Ascending aorta (tissue), 2 donors: ENCODE data around the gene OXER1. TPM values are rescaled to one million over a fixed set of nuclear protein-coding genes. Genes with fewer than 3 reads are reported as not detected.
A peak's percentile ranks its signal among the peaks of the same experiment; 100 is the strongest.

ENCODE experiments used
- DNase-seq, 2 donors: peaks; one replicate each; pipeline ENCODE4 v3.0.0-alpha.2; 2019; ENCODE audit warnings: low spot score in 2 of 2
- H3K27ac ChIP-seq, 2 donors: fragments of 200-600 bp; sonication (generic); one replicate each; pipeline ENCODE4 v1.5.1; 2016 to 2017; ENCODE audit warnings: mild to moderate bottlenecking in 1 of 2
- H3K27me3 ChIP-seq: fragments of 200-600 bp; sonication (generic); one replicate; pipeline ENCODE4 v1.5.1; 2017
- H3K36me3 ChIP-seq, 2 donors: fragments of 200-600 bp; sonication (generic); one replicate each; pipeline ENCODE4 v1.5.1; 2016
- H3K4me1 ChIP-seq, 2 donors: fragments of 200-600 bp; sonication (generic); one replicate each; pipeline ENCODE4 v1.5.1; 2016 to 2017; ENCODE audit warnings: mild to moderate bottlenecking in 1 of 2
- H3K4me3 ChIP-seq, 2 donors: fragments of 200-600 bp; sonication (generic); one replicate each; pipeline ENCODE4 v1.5.1; 2016 to 2017; ENCODE audit warnings: mild to moderate bottlenecking in 1 of 2
- H3K9me3 ChIP-seq, 2 donors: fragments of 200-600 bp; sonication (generic); one replicate each; pipeline ENCODE4 v1.5.1; 2016
- intact Hi-C: fragments of 100-400 bp; cut with DNase I; formaldehyde crosslinking; loops from one replicate; pipeline ENCODE4 v1.15.1; 2023
- total RNA-seq: library from RNA; depleted of rRNA; stranded (reverse); fragments of >200 nt; gene quantifications from one replicate; pipeline ENCODE4 v1.1.0, GENCODE V29; 2016
- TF ChIP-seq, protein P1 (sequence below), 3 experiments: fragments of 200-600 bp in 2 of 3; fragments of 450-650 bp in 1 of 3; sonication (generic) in 2 of 3; IDR thresholded peaks; one replicate each; pipeline ENCODE4 v1.5.1; 2016 to 2019; ENCODE audit warnings: antibody characterized with exemption in 3 of 3, mild to moderate bottlenecking in 1 of 3, moderate library complexity in 1 of 3

The OXER1 gene
- total RNA-seq, 1 donor from 2014 or later = 0.32 TPM

DNA sequence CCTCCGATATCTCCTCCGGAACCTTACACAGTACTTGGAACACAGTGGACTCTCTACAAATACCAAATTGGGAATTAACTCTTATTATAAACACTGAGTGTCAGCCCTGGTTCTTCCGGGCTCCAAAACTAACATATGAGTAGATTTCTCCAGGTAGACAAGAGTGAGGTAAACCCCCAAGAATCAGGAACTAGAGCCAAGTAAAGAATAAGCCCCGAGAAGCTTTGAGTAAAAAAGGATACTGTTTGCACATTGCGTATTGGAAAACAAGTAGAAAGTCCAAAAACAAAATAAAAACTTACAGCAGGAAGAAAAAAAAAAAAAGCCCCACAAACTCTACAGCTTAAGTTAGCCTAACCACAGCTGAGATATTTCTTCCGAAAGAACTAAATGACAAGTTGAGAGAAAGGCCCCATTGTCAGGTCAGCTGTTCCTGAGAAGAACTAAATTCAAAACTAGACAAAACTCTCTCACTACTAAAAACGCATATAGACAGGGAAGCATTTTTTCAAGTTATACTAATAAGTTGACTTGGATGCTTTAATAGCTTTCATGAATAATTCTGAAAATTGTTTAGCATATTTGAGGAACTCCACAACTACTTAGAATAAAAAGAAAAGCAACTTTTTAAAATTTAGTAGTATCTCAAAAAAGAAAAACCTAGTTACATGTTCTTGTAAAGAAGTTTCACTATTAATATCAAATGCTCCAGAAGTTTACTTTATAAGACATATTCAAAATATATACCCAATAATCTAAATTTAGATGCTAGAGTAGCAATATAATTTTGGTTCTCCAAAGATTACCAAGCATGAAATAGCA, 32.7 kb upstream of the OXER1 start:
- Histone ChIP-seq H3K27ac (peak overlapping the region; percentile 91 to 97), H3K4me1 (peaks cover 2 to 27% of the 10 kb centered on the region in 2 donors), H3K4me3 (peak overlapping the region in 1 of 2 donors; percentile 34), H3K9me3 (no peaks in the 10 kb centered on the region), H3K27me3 (no peaks in the 10 kb centered on the region), H3K36me3 (no peaks in the 10 kb centered on the region)
- TF ChIP-seq, protein P1, sequence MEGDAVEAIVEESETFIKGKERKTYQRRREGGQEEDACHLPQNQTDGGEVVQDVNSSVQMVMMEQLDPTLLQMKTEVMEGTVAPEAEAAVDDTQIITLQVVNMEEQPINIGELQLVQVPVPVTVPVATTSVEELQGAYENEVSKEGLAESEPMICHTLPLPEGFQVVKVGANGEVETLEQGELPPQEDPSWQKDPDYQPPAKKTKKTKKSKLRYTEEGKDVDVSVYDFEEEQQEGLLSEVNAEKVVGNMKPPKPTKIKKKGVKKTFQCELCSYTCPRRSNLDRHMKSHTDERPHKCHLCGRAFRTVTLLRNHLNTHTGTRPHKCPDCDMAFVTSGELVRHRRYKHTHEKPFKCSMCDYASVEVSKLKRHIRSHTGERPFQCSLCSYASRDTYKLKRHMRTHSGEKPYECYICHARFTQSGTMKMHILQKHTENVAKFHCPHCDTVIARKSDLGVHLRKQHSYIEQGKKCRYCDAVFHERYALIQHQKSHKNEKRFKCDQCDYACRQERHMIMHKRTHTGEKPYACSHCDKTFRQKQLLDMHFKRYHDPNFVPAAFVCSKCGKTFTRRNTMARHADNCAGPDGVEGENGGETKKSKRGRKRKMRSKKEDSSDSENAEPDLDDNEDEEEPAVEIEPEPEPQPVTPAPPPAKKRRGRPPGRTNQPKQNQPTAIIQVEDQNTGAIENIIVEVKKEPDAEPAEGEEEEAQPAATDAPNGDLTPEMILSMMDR (IDR thresholded peaks at IDR 0.05) = no peak
- DNase-seq = no peak
- intact Hi-C loops = loop anchor here (10.0 kb wide), 1 partner anchor 232 kb away; the partner anchor contains the start of gene MTA3

DNA sequence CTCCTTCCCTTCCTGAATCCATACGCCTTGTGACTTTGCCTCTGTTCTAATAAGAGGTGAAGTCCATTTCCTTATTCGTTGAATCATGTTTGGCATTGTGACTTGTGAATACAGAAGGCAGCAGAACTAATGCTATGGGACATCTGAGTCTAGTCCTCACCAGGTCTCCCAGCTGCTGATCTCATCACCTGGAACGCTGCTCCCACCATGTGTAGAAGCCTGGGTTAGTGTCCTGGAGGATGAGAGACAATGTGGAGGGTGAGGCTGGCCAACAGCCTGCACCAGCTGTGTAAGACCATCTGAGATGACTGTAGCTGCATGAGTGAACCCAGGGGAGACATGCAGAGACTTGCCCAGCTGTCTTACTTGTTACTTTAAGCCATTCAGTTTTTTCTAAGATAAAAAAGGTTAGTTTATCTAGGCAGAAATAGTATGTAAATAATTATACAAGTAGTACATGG, 31.9 kb upstream of the OXER1 start:
- Histone ChIP-seq H3K4me1 (peaks cover 5 to 28% of the 10 kb centered on the region in 2 donors), H3K9me3 (no peaks in the 10 kb centered on the region), H3K4me3 (peak overlapping the region in 1 of 2 donors; percentile 34), H3K27ac (peak overlapping the region; percentile 91 to 97), H3K27me3 (no peaks in the 10 kb centered on the region), H3K36me3 (no peaks in the 10 kb centered on the region)
- no peak for DNase-seq
- TF ChIP-seq, protein P1 (IDR thresholded peaks at IDR 0.05) = no peak
- intact Hi-C loops = loop anchor here (10.0 kb wide), 1 partner anchor 231 kb away; the partner anchor contains the start of gene MTA3

DNA sequence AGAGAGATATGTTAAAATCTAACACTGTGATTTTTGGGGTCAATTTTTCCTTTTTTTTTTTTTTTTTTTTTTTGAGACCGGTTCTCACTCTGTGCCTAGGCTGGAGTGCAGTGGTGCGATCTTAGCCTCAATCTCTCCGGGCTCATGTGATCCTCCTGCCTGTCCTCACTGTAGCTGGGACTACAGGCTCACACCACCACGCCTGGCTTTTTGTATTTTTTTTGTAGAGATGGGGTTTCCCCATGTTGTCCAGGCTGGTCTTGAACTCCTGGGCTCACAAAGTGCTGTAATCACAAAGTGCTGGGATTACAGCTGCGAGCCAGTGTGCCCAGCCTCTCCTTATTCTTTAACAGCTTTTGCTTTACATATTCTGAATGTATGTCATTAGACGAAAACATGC, 31.3 kb upstream of the OXER1 start:
- Histone ChIP-seq H3K27me3 (no peaks in the 10 kb centered on the region), H3K36me3 (no peaks in the 10 kb centered on the region), H3K4me3 (no peak overlapping the region), H3K9me3 (no peaks in the 10 kb centered on the region), H3K4me1 (peaks cover 5 to 30% of the 10 kb centered on the region in 2 donors), H3K27ac (peak overlapping the region; percentile 91 to 97)
- intact Hi-C loops = loop anchor here (10.0 kb wide), 1 partner anchor 230 kb away; the partner anchor contains the start of gene MTA3
- no peak for DNase-seq
- TF ChIP-seq, protein P1 (IDR thresholded peaks at IDR 0.05) = no peak

DNA sequence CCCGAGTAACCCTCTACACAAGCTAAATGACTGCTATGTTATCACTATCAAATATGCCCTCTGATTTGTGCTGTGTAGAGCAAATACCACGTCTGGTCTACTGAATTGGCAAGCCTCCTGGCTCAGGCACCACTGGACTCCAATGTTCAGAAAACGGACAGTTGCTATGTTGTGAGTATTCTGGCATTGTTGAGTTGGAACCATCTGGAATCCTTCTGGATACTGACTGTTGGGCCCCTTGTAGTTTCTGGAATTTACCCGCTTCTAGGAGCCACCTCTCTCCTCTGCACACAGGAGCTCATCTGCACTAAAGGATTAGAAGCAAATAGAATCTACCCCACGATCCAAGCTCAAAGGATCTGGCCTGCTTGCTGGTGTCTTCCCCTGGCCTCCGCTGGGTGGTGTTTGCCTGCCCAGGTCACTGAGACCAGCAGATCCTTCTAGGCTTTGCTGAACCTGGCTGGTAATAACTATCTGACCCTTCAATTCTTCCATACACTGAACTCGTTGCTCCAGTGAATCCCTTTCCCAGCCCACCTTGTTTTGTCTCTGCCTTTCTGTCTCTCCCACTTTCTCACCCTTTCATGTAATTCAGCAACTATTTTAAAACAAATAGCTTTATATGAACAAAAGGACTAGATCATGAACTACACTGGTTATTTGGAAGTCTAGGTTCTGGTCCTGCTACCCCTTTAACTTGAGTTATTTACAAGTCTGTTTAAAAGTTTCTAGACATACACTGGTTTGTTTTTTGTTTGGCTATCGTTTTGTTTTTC, 30.5 kb upstream of the OXER1 start:
- intact Hi-C loops = loop anchor here (10.0 kb wide), 1 partner anchor 230 kb away; the partner anchor contains the start of gene MTA3
- peak overlapping the region in 1 of 2 donors; percentile 81 for H3K4me3 ChIP-seq
- DNase-seq = no peak
- H3K27ac ChIP-seq = peak overlapping the region; percentile 91 to 97
- H3K4me1 ChIP-seq = peaks cover 5 to 30% of the 10 kb centered on the region in 2 donors
- no peaks in the 10 kb centered on the region for H3K27me3 ChIP-seq
- no peaks in the 10 kb centered on the region for H3K9me3 ChIP-seq
- TF ChIP-seq, protein P1 (IDR thresholded peaks at IDR 0.05) = peak in 2 of 3 experiments; percentile 19 to 30
- H3K36me3 ChIP-seq = no peaks in the 10 kb centered on the region
